Dermis blood vessel endothelial cell (primary cell): Measurements from ENCODE around the gene LDLRAD4. TPM values are rescaled to one million over a fixed set of nuclear protein-coding genes. Genes with fewer than 3 reads are reported as not detected.

ENCODE experiments used
- DNase-seq: peaks from one replicate; pipeline ENCODE4 v3.0.0; 2010
- total RNA-seq: library from RNA; depleted of rRNA; stranded (reverse); fragments of >200 nt; gene quantifications from 2 replicates; pipeline ENCODE4 v1.2.3, GENCODE V29; 2014

LDLRAD4 gene
- total RNA-seq, 1 donor from 2014 or later = 20.1 TPM

DNA sequence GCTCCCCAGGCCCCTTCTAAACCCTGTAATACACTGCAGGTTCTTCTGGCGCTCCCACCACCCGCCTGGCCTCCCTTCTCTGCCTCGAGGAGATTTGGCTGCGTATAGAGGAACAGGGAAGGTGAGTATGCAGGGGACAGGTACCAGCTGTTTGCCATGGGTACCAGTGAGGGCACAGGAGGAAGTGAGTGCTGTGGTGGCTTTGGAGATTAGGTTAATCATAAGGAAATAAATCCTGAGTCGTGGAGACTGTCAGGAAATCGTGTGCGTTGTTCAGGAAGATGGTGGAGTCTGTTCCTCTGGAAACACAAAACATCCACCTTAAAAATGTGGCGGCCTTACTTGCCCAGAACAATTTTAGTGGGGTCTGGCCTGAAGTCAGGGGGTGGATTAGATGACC lies 277.4 kb downstream of the LDLRAD4 start:
- DNase-seq = peak; percentile 37

GRCh38 chr18:13496691-13497281 lies 278.2 kb downstream of the LDLRAD4 start:
- no peak for DNase-seq

- no peak for DNase-seq
These were observed 281.2 kb downstream of the LDLRAD4 start for GRCh38 chr18:13499803-13500202.

DNA sequence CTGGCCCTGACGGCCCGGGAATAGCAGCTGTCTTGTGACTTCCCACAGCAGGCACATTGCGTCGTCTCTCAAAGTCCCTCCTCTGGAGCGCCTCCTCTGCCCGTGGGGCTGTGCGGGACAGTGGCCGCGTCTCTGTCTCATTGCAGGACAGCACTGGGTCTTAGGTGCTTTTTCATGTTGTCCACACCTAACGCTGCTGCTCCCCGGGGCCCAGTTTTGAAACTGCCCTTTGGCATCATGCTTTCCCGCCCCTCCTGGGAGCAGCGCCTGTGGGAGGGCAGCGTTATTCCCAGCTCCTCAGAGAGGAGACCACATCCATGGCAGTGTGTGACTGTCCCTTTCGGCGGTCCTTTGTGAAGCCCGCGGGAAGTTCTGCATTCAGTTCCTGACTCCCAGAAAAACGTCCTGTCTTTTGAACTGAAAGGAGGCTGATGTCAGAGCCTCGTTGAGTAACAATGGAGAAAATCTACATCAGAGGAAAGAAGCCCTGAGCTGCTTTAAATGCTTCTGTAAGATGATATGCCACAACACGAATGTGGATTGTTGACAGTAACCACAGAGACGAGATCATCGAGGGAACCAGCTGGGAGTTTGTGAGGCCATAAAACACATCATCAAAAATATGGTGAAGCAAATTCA lies 281.8 kb downstream of the LDLRAD4 start:
- peak; percentile 72 for DNase-seq

- peak; percentile 88 for DNase-seq
These were observed 282.4 kb downstream of the LDLRAD4 start for GRCh38 chr18:13500869-13501542.

- no peak for DNase-seq
These were observed 283.0 kb downstream of the LDLRAD4 start for GRCh38 chr18:13501543-13501887.

DNA sequence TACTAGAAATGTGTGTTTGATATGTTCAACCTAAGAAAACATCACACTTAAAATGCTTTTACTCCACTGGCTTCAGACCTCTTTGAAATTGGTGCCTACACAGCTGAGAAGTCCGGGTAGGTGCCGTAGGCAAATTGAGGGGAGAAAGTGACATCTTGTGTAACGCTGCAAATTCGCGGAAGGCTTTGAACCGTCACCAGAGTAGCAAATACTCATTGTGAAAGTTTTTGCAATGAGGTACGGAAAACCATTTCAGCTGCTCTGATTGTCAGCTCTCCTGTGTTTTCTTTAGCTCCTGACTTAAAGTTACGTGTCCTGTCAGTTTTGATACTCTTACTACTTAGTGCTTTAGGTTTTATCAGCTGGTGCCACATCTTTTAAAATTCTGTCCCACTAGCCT lies 283.3 kb downstream of the LDLRAD4 start:
- no peak for DNase-seq

GRCh38 chr18:13502585-13502984 lies 284.0 kb downstream of the LDLRAD4 start:
- no peak for DNase-seq

DNA sequence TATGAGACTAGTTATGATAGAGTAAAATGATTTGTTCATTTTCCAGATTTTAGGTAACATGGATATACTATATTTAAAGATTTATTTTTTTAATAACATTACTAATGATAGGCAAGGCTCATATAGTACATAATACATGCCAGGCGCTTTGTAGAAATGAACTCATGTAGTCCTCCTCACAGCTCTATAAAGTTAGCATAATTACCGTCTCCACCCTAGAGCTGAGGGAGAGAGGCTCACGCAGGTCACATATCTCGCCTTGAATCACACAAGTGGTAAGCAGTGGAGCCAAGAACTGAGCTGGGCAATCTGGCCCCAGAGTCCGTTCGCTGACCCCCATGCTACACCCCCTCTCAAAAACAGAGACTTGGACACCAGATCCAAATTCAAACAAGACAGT lies 285.3 kb downstream of the LDLRAD4 start:
- DNase-seq = no peak

DNA sequence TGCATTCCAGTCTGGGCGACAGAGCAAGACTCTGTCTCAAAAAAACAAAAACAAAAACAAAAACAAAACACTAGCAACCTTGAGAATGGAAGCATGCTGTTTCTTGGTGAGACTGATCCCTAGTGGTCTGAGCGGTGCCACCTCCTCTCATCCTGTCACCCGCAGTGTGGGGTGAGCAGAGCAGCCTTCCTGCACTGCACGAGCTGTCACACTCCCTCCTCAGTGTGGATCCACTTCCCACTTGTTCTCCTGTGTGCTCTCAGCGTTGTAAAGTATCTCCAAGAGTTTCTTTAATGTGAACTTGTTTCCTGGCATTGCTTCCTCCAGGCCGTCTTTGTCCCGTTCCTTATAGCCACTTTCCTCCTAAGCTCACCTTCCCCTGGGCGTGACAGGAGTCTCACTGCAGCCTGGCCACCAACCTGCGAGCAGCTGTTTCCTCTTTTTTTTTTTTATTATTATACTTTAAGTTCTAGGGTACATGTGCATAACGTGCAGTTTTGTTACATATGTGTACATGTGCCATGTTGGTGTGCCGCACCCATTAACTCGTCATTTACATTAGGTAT lies 287.3 kb downstream of the LDLRAD4 start:
- DNase-seq = no peak

GRCh38 chr18:13510594-13510993 lies 292.0 kb downstream of the LDLRAD4 start:
- DNase-seq = no peak

DNA sequence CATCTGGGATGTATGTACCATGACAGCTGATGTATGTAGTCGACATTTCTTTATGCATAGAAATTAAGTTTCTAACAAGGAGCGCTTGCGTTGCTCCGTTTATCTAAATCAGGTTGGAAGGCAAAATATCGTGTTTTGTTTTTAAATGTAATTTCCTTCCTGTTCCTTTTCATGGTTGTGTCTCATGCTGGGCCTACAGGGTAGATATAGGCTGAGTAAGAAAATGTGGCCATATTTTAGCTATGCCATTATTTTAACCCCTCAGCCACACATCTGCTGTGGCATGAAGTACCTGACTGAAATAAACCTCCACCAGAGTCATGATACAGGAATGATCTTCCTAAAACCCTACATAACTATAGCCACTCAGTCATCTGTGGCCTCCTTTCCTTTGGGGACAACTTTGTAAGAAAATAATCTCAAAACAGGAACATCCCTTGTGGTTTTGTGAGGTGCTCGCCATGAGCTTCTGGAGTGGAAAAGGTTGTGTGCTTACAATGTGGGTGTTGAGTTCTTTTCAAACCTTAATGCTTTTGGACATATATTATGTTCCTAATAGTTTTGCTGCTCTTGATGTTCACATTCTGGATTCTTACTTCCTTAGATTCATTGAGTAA lies 293.5 kb downstream of the LDLRAD4 start:
- no peak for DNase-seq

DNA sequence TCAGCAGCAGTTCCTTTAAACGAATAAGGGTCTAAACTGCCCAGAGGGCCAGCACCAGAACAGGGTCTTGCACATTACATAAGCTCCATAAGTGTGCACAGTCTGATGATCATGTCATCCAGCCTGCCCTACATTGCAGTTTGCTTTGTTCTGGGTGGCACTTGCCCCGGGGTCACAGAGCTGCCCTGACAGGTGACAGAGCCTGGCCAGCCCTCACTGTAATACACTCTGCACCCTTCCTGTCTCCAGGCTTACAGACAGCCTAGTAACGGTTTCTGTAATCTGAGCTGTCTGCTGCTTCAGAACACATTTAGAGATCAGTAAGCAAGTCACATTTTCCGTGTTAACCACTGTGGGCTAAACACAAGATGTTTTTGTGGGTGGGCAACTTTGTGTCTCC lies 294.5 kb downstream of the LDLRAD4 start:
- DNase-seq = no peak

- no peak for DNase-seq
These were observed 294.9 kb downstream of the LDLRAD4 start for GRCh38 chr18:13513481-13513880.

GRCh38 chr18:13514558-13514957 lies 296.0 kb downstream of the LDLRAD4 start:
- DNase-seq = no peak

GRCh38 chr18:13516855-13517254 lies 298.3 kb downstream of the LDLRAD4 start:
- no peak for DNase-seq

- DNase-seq = no peak
These were observed 298.8 kb downstream of the LDLRAD4 start for GRCh38 chr18:13517369-13517768.

DNA sequence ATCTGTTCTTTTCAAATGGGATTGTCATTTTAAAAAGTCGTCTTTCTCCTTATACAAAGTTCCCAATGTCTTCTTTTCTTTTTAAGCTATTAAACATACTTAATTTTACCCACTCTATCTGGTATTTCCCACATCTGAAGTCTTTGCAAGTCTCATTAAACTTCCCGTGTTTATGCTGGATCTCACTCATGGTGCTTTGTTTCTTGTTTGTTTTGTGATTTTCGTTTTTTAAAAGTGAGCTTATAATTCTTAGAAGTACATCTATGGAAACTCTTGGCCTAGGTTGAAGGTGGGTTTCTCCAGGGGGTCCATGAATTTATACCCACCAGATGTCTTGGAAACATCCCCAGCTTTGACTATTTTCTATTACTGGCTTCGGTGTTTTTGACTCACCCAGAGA lies 299.8 kb downstream of the LDLRAD4 start:
- no peak for DNase-seq

DNA sequence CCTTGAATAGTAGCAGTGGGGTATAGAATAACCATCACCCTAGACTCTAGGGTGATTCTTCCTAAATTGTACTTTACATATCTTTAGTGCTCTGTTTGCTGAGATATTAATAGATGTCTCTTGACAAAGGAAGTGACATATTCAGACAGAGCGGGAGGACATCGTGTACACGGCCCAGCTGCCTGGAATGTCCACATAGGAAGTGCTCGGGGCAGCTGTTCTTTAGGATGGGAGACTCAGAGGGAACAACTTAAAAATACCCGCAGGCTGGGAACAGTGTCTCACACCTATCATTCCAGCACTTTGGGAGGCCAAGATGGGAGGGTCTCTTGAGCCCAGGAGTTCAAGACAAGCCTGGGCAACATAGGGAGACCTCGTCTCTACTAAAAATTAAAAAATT lies 301.7 kb downstream of the LDLRAD4 start:
- DNase-seq = peak; percentile 24

GRCh38 chr18:13520741-13521140 lies 302.2 kb downstream of the LDLRAD4 start:
- no peak for DNase-seq

GRCh38 chr18:13521418-13521817 lies 302.9 kb downstream of the LDLRAD4 start:
- DNase-seq = no peak

GRCh38 chr18:13522256-13522655 lies 303.7 kb downstream of the LDLRAD4 start:
- no peak for DNase-seq

DNA sequence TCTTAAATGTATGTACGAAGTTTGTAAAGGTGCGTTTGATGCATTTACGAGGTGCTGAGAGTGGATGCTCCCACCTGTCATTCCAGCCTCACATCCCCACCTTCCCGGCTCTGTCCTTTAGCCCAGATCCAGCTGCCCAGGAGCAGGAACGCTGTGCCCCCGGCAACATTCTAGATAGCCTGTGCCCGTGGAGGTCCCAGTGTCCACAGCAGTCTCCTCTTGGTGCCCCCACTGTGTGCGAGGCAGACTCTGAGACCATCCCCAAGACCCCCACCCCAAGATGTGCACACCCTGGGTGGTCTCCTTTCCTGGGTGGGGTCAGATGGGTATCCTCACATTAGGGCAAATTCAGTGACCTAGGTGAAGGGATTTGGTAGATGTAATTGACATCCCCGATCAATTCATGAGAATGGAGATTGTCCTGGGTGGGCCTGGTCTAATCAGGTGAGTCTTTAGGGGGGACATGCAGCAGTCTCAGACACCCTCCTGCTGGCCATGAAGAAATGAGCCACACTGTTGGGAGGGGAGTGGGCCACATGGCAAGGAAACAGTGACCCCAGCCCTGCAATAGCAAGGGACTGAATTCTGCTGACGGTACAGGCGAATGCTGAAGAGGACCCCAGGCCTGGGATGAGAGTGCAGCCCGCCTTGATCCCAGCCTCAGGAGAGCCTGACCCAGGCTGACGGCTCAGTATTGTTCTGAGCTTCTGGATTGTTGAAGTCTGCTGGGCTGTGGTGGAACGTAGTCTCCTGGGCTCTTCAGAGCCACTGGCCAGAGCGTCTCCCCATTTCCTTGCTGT lies 304.5 kb downstream of the LDLRAD4 start:
- no peak for DNase-seq
